Astrocyte (in vitro differentiated cells and primary cell): ENCODE data around the gene STX4.

Experiments
- EZH2 ChIP-seq: IDR thresholded peaks from 2 replicates; pipeline ENCODE4 v1.6.1; 2012; ENCODE audit warnings: mild to moderate bottlenecking, low read length, inconsistent platforms; ENCODE audit not compliant: insufficient read depth
- TF ChIP-seq, protein P1 (sequence below): IDR thresholded peaks from 2 replicates; pipeline ENCODE4 v1.5.1; 2011; ENCODE audit warnings: low read depth, mild to moderate bottlenecking, inconsistent platforms, low read length, moderate library complexity; ENCODE audit not compliant: insufficient read depth

- TF ChIP-seq, protein P1, sequence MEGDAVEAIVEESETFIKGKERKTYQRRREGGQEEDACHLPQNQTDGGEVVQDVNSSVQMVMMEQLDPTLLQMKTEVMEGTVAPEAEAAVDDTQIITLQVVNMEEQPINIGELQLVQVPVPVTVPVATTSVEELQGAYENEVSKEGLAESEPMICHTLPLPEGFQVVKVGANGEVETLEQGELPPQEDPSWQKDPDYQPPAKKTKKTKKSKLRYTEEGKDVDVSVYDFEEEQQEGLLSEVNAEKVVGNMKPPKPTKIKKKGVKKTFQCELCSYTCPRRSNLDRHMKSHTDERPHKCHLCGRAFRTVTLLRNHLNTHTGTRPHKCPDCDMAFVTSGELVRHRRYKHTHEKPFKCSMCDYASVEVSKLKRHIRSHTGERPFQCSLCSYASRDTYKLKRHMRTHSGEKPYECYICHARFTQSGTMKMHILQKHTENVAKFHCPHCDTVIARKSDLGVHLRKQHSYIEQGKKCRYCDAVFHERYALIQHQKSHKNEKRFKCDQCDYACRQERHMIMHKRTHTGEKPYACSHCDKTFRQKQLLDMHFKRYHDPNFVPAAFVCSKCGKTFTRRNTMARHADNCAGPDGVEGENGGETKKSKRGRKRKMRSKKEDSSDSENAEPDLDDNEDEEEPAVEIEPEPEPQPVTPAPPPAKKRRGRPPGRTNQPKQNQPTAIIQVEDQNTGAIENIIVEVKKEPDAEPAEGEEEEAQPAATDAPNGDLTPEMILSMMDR = no peak
- no peak for TF ChIP-seq EZH2
These were observed 12.8 kb upstream of the STX4 start for GRCh38 chr16:31020536-31020935.
